RWPE2 (cell line): ENCODE data around the gene POMC.

Experiments used
- ATAC-seq: fragments of 200-7000 bp; cut with Tn5 transposase; 3 replicates; pipeline ENCODE4 v1.9.1; 2021; ENCODE audit warnings: low read depth
- DNase-seq: peaks from one replicate; pipeline ENCODE4 v3.0.0-alpha.2; 2020; ENCODE audit warnings: low spot score
- H3K27ac ChIP-seq: fragments of 450-650 bp; 2 replicates; pipeline ENCODE4 v1.5.1; 2017; ENCODE audit warnings: mild to moderate bottlenecking; ENCODE audit not compliant: poor library complexity, severe bottlenecking
- H3K27me3 ChIP-seq: fragments of 250-450 bp; sonication (Bioruptor Pico); 2 replicates; pipeline ENCODE4 v1.5.1; 2021; ENCODE audit warnings: mild to moderate bottlenecking, moderate library complexity; ENCODE audit not compliant: insufficient read depth, poor library complexity, severe bottlenecking
- H3K36me3 ChIP-seq: fragments of 250-450 bp; sonication (Bioruptor Pico); 2 replicates; pipeline ENCODE4 v1.5.1; 2020; ENCODE audit warnings: low read depth, mild to moderate bottlenecking, moderate library complexity
- H3K4me1 ChIP-seq: fragments of 250-450 bp; sonication (Bioruptor Pico); 2 replicates; pipeline ENCODE4 v1.5.1; 2021; ENCODE audit warnings: mild to moderate bottlenecking, moderate library complexity; ENCODE audit not compliant: insufficient read depth, poor library complexity, severe bottlenecking
- H3K4me3 ChIP-seq: fragments of 250-450 bp; sonication (Bioruptor Pico); 2 replicates; pipeline ENCODE4 v1.5.1; 2021; ENCODE audit warnings: mild to moderate bottlenecking, moderate library complexity; ENCODE audit not compliant: severe bottlenecking
- H3K9me3 ChIP-seq: fragments of 250-450 bp; sonication (Bioruptor Pico); 2 replicates; pipeline ENCODE4 v1.5.1; 2021; ENCODE audit warnings: mild to moderate bottlenecking, moderate library complexity; ENCODE audit not compliant: severe bottlenecking
- TF ChIP-seq, protein P1 (sequence below): fragments of 450-650 bp; IDR thresholded peaks from one replicate; pipeline ENCODE4 v1.5.1; 2017; ENCODE audit warnings: mild to moderate bottlenecking, moderate library complexity; ENCODE audit not compliant: poor library complexity, severe bottlenecking

POMC gene

DNA sequence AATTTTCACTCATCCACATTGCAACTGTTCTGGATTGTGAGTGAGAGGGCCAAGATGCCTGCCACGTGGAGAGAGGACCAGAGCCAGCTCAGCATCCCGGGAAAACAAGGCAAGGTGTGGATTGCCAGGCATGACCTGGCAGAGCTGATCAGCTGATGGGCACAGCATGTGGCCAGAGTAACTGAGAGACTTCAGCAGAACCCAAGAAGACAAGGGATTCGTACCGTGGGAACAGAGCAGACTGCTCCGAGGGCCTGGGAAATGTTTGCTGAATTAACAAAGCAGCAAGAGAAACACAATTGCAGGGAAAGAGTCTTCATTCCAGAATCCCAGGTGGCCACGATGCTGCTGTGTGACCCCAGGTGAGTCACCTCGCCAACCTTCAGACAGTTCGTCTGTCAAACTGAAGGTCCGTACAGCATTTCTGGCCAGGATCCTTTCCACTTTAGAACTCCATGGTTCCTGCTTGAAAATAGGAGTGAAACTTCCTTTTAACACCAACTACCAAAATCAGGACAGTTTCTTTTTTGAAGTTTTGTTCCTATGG is 26.3 kb upstream of the POMC start:
- H3K4me3 ChIP-seq: no peak overlapping the region
- no peak overlapping the region for H3K27ac ChIP-seq
- no peaks in the 10 kb centered on the region for H3K9me3 ChIP-seq
- no peaks in the 10 kb centered on the region for H3K27me3 ChIP-seq
- TF ChIP-seq, protein P1, sequence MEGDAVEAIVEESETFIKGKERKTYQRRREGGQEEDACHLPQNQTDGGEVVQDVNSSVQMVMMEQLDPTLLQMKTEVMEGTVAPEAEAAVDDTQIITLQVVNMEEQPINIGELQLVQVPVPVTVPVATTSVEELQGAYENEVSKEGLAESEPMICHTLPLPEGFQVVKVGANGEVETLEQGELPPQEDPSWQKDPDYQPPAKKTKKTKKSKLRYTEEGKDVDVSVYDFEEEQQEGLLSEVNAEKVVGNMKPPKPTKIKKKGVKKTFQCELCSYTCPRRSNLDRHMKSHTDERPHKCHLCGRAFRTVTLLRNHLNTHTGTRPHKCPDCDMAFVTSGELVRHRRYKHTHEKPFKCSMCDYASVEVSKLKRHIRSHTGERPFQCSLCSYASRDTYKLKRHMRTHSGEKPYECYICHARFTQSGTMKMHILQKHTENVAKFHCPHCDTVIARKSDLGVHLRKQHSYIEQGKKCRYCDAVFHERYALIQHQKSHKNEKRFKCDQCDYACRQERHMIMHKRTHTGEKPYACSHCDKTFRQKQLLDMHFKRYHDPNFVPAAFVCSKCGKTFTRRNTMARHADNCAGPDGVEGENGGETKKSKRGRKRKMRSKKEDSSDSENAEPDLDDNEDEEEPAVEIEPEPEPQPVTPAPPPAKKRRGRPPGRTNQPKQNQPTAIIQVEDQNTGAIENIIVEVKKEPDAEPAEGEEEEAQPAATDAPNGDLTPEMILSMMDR: no peak
- no peaks in the 10 kb centered on the region for H3K4me1 ChIP-seq
- DNase-seq (no peak), ATAC-seq (no peak)
- no peaks in the 10 kb centered on the region for H3K36me3 ChIP-seq

DNA sequence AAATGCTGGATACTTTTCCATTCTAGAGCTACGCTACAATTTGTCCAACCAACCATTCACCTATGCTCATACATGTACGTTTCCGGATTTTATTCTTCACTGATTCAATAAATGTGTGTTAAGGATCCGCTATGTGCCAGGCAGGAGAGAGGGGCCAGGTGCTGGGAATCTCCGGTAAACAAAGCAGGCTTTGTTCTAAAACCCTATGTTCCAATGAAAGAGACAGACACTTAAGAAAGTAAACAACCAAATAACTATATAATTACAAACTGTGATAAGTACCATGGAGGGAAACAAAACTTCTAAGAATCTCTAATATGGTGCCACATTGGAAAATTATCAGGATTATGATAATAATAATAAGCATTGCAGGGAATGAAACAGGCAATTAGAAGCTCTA is 22.2 kb upstream of the POMC start:
- Histone ChIP-seq H3K9me3 (no peaks in the 10 kb centered on the region), H3K4me1 (no peaks in the 10 kb centered on the region), H3K27me3 (peaks cover 3% of the 10 kb centered on the region), H3K27ac (no peak overlapping the region), H3K36me3 (no peaks in the 10 kb centered on the region), H3K4me3 (no peak overlapping the region)
- ATAC-seq (no peak), DNase-seq (no peak)
- TF ChIP-seq, protein P1: no peak

DNA sequence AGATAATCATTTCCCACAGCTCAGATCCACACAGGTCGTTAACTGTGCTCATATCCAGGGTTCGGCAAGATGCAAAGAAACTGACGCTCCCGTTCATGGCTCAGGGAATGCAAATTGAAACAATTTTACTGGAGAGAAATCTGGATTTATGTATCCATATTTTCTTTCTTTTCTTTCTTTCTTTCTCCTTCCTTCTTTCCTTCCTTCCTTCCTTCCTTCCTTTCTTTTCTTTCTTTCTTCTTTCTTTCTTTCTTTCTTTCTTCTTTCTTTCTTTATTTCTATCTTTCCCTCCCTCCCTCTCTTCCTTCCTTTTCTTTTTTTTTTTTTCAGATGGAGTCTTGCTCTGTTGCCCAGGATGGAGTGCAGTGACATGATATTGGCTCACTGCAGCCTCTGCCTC is 20.0 kb upstream of the POMC start:
- no peaks in the 10 kb centered on the region for H3K4me1 ChIP-seq
- ATAC-seq: no peak
- H3K9me3 ChIP-seq: no peaks in the 10 kb centered on the region
- H3K36me3 ChIP-seq: no peaks in the 10 kb centered on the region
- H3K27me3 ChIP-seq: peaks cover 3% of the 10 kb centered on the region
- TF ChIP-seq, protein P1: no peak
- no peak overlapping the region for H3K4me3 ChIP-seq
- no peak for DNase-seq
- no peak overlapping the region for H3K27ac ChIP-seq

DNA sequence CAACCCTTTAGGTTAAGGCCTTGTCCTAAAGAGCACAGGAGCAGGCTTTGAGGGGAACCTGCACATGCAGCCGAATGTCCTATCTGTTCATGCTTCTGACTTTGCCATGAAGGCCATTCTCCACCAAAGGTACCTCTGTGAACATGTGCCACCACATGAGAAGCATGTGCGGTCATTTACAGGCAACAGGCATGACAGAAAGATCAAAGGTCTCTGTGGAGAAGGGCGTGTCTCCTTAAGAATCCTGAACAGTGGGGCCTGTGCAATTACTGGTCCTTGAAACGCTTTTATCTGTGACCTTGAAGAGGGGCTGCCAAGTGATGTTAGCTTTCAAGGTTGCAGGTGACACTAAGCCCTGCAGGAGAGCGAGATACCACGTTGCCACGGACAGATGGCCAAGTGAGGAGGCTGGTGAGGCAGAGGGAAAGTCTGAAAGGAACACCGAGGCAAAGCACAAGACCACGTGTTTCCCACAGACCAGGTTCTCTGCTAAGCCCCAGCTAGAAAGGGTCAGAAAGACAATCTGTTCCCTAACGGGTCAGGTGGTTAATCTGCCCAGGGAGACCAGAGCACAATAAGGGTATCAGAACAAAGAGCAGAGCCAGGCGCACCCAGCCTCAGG is 19.5 kb upstream of the POMC start:
- ATAC-seq (no peak), DNase-seq (no peak)
- Histone ChIP-seq H3K27me3 (peaks cover 3% of the 10 kb centered on the region), H3K9me3 (no peaks in the 10 kb centered on the region), H3K4me3 (no peak overlapping the region), H3K27ac (no peak overlapping the region), H3K36me3 (no peaks in the 10 kb centered on the region), H3K4me1 (no peaks in the 10 kb centered on the region)
- TF ChIP-seq, protein P1: no peak

DNA sequence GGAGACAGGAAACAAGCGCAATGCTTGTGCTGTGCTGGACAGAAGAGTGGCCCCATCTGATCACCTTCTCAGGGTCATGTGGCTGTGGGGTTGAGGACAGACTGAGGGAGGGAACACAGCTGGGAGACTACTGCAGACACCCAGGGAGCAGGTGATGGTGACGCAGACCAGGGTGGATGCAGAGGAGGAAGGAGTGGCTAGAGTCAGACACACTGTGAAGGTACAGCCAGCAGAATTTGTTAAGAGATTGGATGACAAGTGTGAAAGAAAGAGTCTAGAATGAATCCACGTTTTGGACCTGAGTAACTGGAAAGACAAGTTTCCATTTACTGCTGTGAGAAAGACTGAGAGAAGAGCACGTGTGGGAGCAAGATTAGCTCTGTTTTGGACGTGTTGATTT is 15.9 kb upstream of the POMC start:
- DNase-seq: no peak
- TF ChIP-seq, protein P1: no peak
- Histone ChIP-seq H3K4me1 (no peaks in the 10 kb centered on the region), H3K27ac (no peak overlapping the region), H3K9me3 (no peaks in the 10 kb centered on the region), H3K27me3 (peaks cover 3% of the 10 kb centered on the region), H3K4me3 (no peak overlapping the region), H3K36me3 (no peaks in the 10 kb centered on the region)
- ATAC-seq: no peak
